Activated naive CD4-positive, alpha-beta T cell treated with anti-CD3 and anti-CD28 coated beads, Interleukin-2, amount 50 U/mL, for 16 hours (primary cell): Measurements from ENCODE around the gene TFDP2.
A peak's percentile ranks its signal among the peaks of the same experiment; 100 is the strongest.
"Not testable (repeated sequence)": the region's sequence is repeated elsewhere in the genome, so short reads cannot be mapped to it uniquely, and the experiment has no call there.

Experiments used
- DNase-seq: peaks from one replicate; pipeline ENCODE4 v3.0.0-alpha.2; 2020

Gene TFDP2

GRCh38 chr3:142148792-142149672, at the start of gene TFDP2:
Gene TFDP2, minus strand, starts transcription at chr3:142149544. Its CDS starts 47,795 bp downstream, at chr3:142101749.
- DNase-seq: peak; percentile 87

GRCh38 chr3:142188846-142189245, 39.5 kb upstream of the TFDP2 start:
- no peak for DNase-seq

GRCh38 chr3:142180761-142181362, 31.5 kb upstream of the TFDP2 start:
- no peak for DNase-seq

GRCh38 chr3:142175478-142175877, 26.1 kb upstream of the TFDP2 start:
- no peak for DNase-seq

- no peak for DNase-seq
These were observed 25.2 kb upstream of the TFDP2 start for GRCh38 chr3:142174559-142174958.

- DNase-seq: no peak
These were observed 19.2 kb upstream of the TFDP2 start for GRCh38 chr3:142168514-142168913.

- no peak for DNase-seq
These were observed 15.8 kb upstream of the TFDP2 start for GRCh38 chr3:142165194-142165593.

GRCh38 chr3:142159083-142159740, 9.9 kb upstream of the TFDP2 start:
- DNase-seq: no peak

- DNase-seq: no peak
These were observed 4.8 kb upstream of the TFDP2 start for GRCh38 chr3:142154186-142154585.

- no peak for DNase-seq
These were observed 3.0 kb upstream of the TFDP2 start for GRCh38 chr3:142152384-142152783.

- DNase-seq: no peak
These were observed 2.5 kb upstream of the TFDP2 start for GRCh38 chr3:142151828-142152227.

GRCh38 chr3:142151240-142151639, 1.9 kb upstream of the TFDP2 start:
- no peak for DNase-seq

- no peak for DNase-seq
These were observed 927 bp upstream of the TFDP2 start for GRCh38 chr3:142150271-142150670.

GRCh38 chr3:142149673-142149992, 289 bp upstream of the TFDP2 start:
- DNase-seq: no peak

- no peak for DNase-seq
These were observed 1.1 kb downstream of the TFDP2 start for GRCh38 chr3:142148044-142148791.

- DNase-seq: not testable (repeated sequence)
These were observed 4.8 kb downstream of the TFDP2 start for GRCh38 chr3:142144587-142144986.

GRCh38 chr3:142140608-142141285, 8.6 kb downstream of the TFDP2 start:
- DNase-seq: not testable (repeated sequence)

GRCh38 chr3:142137089-142137488, 12.3 kb downstream of the TFDP2 start:
- not testable (repeated sequence) for DNase-seq

- no peak for DNase-seq
These were observed 14.5 kb downstream of the TFDP2 start for GRCh38 chr3:142134799-142135325.

GRCh38 chr3:142129516-142130171, 19.7 kb downstream of the TFDP2 start:
- DNase-seq: no peak

- no peak for DNase-seq
These were observed 21.2 kb downstream of the TFDP2 start for GRCh38 chr3:142127941-142128658.
